Naive B cell (primary cell): ENCODE data around the gene ETV3. TPM values are rescaled to one million over a fixed set of nuclear protein-coding genes. Genes with fewer than 3 reads are reported as not detected.
"Not testable (repeated sequence)": the region's sequence is repeated elsewhere in the genome, so short reads cannot be mapped to it uniquely, and the experiment has no call there.

Experiments
- ATAC-seq, 2 donors: fragments of 150-1000 bp; cut with Tn5 transposase; 2 replicates each; pipeline ENCODE4 v1.10.0; 2021; ENCODE audit warnings: low read depth in 2 of 2, mild to moderate bottlenecking in 2 of 2, moderate library complexity in 2 of 2
- DNase-seq: peaks from one replicate; pipeline ENCODE4 v3.0.0; 2022
- H3K27ac Mint-ChIP-seq, 6 donors: one replicate each; pipeline ENCODE4 v1.8.0; 2020 to 2022; ENCODE audit warnings: mild to moderate bottlenecking in 6 of 6, mixed read lengths in 6 of 6, moderate library complexity in 5 of 6, inconsistent platforms in 2 of 6
- H3K27me3 Mint-ChIP-seq, 3 donors: one replicate each; pipeline ENCODE4 v1.8.0; 2021 to 2022; ENCODE audit warnings: mixed read lengths in 3 of 3, mild to moderate bottlenecking in 1 of 3
- H3K36me3 Mint-ChIP-seq, 2 donors: one replicate each; pipeline ENCODE4 v1.8.0; 2020 to 2022; ENCODE audit warnings: mixed read lengths in 2 of 2, inconsistent platforms in 1 of 2, mild to moderate bottlenecking in 1 of 2
- H3K4me1 Mint-ChIP-seq, 3 donors: one replicate each; pipeline ENCODE4 v1.8.0; 2020 to 2022; ENCODE audit warnings: mixed read lengths in 3 of 3, inconsistent platforms in 1 of 3, mild to moderate bottlenecking in 1 of 3, moderate library complexity in 1 of 3
- H3K4me3 Mint-ChIP-seq, 8 donors: one replicate each; pipeline ENCODE4 v1.8.0; 2020 to 2022; ENCODE audit warnings: mild to moderate bottlenecking in 8 of 8, mixed read lengths in 8 of 8, moderate library complexity in 8 of 8, inconsistent platforms in 2 of 8
- H3K9me3 Mint-ChIP-seq, 7 donors: one replicate each; pipeline ENCODE4 v1.8.0; 2020 to 2022; ENCODE audit warnings: mixed read lengths in 7 of 7, mild to moderate bottlenecking in 5 of 7, inconsistent platforms in 2 of 7, moderate library complexity in 1 of 7
- polyA plus RNA-seq, 6 donors: library from polyadenylated mRNA; unstranded; fragments of 300-500 nt; fragmentation: Illumina TruSeq; gene quantifications; one replicate each; pipeline ENCODE4 v1.2.3, GENCODE V29; 2021; ENCODE audit warnings: low read depth in 6 of 6

The ETV3 gene
- polyA plus RNA-seq, 6 donors from 2014 or later: 2.3 to 14.5 (median 12.3) TPM

GRCh38 chr1:157101149-157101548 lies 37.0 kb downstream of the ETV3 start:
- Mint-ChIP-seq H3K4me1 (peaks cover 2 to 5% (median 2%) of the 10 kb centered on the region in 3 donors), H3K27ac (peak overlapping the region in 1 of 6 donors; percentile 85)

GRCh38 chr1:157099633-157100009 lies 38.6 kb downstream of the ETV3 start, which contains the start of gene ETV3L:
TSS of gene ETV3L (minus strand) at chr1:157099808. CDS start at chr1:157099523, 285 bp downstream.
- H3K27me3 Mint-ChIP-seq: peaks cover 21 to 31% (median 26%) of the 10 kb centered on the region in 3 donors
- peaks cover 0 to 5% (median 0%) of the 10 kb centered on the region in 3 donors for H3K4me1 Mint-ChIP-seq
- H3K4me3 Mint-ChIP-seq: peak within 1 kb of the TSS in 2 of 8 donors; percentile 36 to 63
- no peak for ATAC-seq
- peak within 1 kb of the TSS in 1 of 6 donors; percentile 33 for H3K27ac Mint-ChIP-seq
- no peaks in the 10 kb centered on the region for H3K9me3 Mint-ChIP-seq
- no peaks in the 10 kb centered on the region for H3K36me3 Mint-ChIP-seq
- no peak for DNase-seq

More at GRCh38 chr1:157101149-157101548, 37.0 kb downstream of the ETV3 start:
- no peaks in the 10 kb centered on the region for H3K36me3 Mint-ChIP-seq
- H3K4me3 Mint-ChIP-seq: peak overlapping the region in 1 of 8 donors; percentile 59
- DNase-seq (no peak), ATAC-seq (no peak)
- H3K9me3 Mint-ChIP-seq: no peaks in the 10 kb centered on the region
- peaks cover 23 to 45% (median 29%) of the 10 kb centered on the region in 3 donors for H3K27me3 Mint-ChIP-seq

- Mint-ChIP-seq H3K4me3 (peak overlapping the region in 1 of 8 donors; percentile 63), H3K27me3 (peaks cover 19 to 26% (median 26%) of the 10 kb centered on the region in 3 donors)
- not testable (repeated sequence) for DNase-seq, H3K27ac Mint-ChIP-seq, ATAC-seq, H3K9me3 Mint-ChIP-seq, H3K36me3 Mint-ChIP-seq, H3K4me1 Mint-ChIP-seq
Observed at GRCh38 chr1:157098987-157099632, 39.1 kb downstream of the ETV3 start.

GRCh38 chr1:157098519-157098918 lies 39.7 kb downstream of the ETV3 start:
- no peaks in the 10 kb centered on the region for H3K9me3 Mint-ChIP-seq
- ATAC-seq (no peak), DNase-seq (no peak)

GRCh38 chr1:157097692-157098091 lies 40.5 kb downstream of the ETV3 start:
- DNase-seq: no peak
- Mint-ChIP-seq H3K4me3 (no peak overlapping the region), H3K27ac (peak overlapping the region in 1 of 6 donors; percentile 16), H3K36me3 (no peaks in the 10 kb centered on the region), H3K4me1 (peaks cover 0 to 5% (median 0%) of the 10 kb centered on the region in 3 donors), H3K9me3 (no peaks in the 10 kb centered on the region), H3K27me3 (peaks cover 7 to 26% (median 17%) of the 10 kb centered on the region in 3 donors)
- no peak for ATAC-seq

More at GRCh38 chr1:157098519-157098918, 39.7 kb downstream of the ETV3 start:
- H3K4me1 Mint-ChIP-seq: peaks cover 0 to 5% (median 0%) of the 10 kb centered on the region in 3 donors
- H3K27ac Mint-ChIP-seq: peak overlapping the region in 1 of 6 donors; percentile 33
- peaks cover 13 to 26% (median 24%) of the 10 kb centered on the region in 3 donors for H3K27me3 Mint-ChIP-seq
- H3K4me3 Mint-ChIP-seq: no peak overlapping the region
- no peaks in the 10 kb centered on the region for H3K36me3 Mint-ChIP-seq

GRCh38 chr1:157096881-157097280 lies 41.3 kb downstream of the ETV3 start:
- H3K27ac Mint-ChIP-seq: no peak overlapping the region
- peaks cover 3 to 19% (median 11%) of the 10 kb centered on the region in 3 donors for H3K27me3 Mint-ChIP-seq
- ATAC-seq (no peak), DNase-seq (no peak)
- no peak overlapping the region for H3K4me3 Mint-ChIP-seq
- H3K36me3 Mint-ChIP-seq: no peaks in the 10 kb centered on the region
- H3K4me1 Mint-ChIP-seq: peaks cover 0 to 5% (median 0%) of the 10 kb centered on the region in 3 donors
- H3K9me3 Mint-ChIP-seq: no peaks in the 10 kb centered on the region

- peaks cover 0 to 5% (median 0%) of the 10 kb centered on the region in 3 donors for H3K4me1 Mint-ChIP-seq
- DNase-seq: no peak
- H3K27ac Mint-ChIP-seq: no peak overlapping the region
- H3K4me3 Mint-ChIP-seq: no peak overlapping the region
- H3K27me3 Mint-ChIP-seq: peaks cover 3 to 19% (median 14%) of the 10 kb centered on the region in 3 donors
- no peaks in the 10 kb centered on the region for H3K36me3 Mint-ChIP-seq
- H3K9me3 Mint-ChIP-seq: no peaks in the 10 kb centered on the region
- no peak for ATAC-seq
Observed at GRCh38 chr1:157095551-157095950, 42.6 kb downstream of the ETV3 start.

GRCh38 chr1:157095091-157095490 lies 43.1 kb downstream of the ETV3 start:
- no peak for DNase-seq
- no peak for ATAC-seq
- Mint-ChIP-seq H3K27me3 (peaks cover 5 to 19% (median 18%) of the 10 kb centered on the region in 3 donors), H3K9me3 (no peaks in the 10 kb centered on the region), H3K4me1 (peaks cover 0 to 5% (median 2%) of the 10 kb centered on the region in 3 donors), H3K36me3 (no peaks in the 10 kb centered on the region), H3K4me3 (no peak overlapping the region), H3K27ac (no peak overlapping the region)

- Mint-ChIP-seq H3K36me3 (no peaks in the 10 kb centered on the region), H3K9me3 (no peaks in the 10 kb centered on the region), H3K27ac (peak overlapping the region in 1 of 6 donors; percentile 56), H3K4me1 (peaks cover 0 to 5% (median 0%) of the 10 kb centered on the region in 3 donors), H3K27me3 (peaks cover 8 to 22% (median 16%) of the 10 kb centered on the region in 3 donors), H3K4me3 (no peak overlapping the region)
- DNase-seq (no peak), ATAC-seq (no peak)
Observed at GRCh38 chr1:157092831-157093230, 45.4 kb downstream of the ETV3 start.

GRCh38 chr1:157091668-157092273 lies 46.4 kb downstream of the ETV3 start:
- ATAC-seq: no peak

GRCh38 chr1:157091186-157091585 lies 47.0 kb downstream of the ETV3 start:
- no peaks in the 10 kb centered on the region for H3K36me3 Mint-ChIP-seq
- peaks cover 5 to 17% (median 6%) of the 10 kb centered on the region in 3 donors for H3K27me3 Mint-ChIP-seq
- H3K4me3 Mint-ChIP-seq: no peak overlapping the region
- ATAC-seq (no peak), DNase-seq (no peak)
- peaks cover 0 to 5% (median 0%) of the 10 kb centered on the region in 3 donors for H3K4me1 Mint-ChIP-seq
- H3K9me3 Mint-ChIP-seq: no peaks in the 10 kb centered on the region
- no peak overlapping the region for H3K27ac Mint-ChIP-seq

More at GRCh38 chr1:157091668-157092273, 46.4 kb downstream of the ETV3 start:
- H3K27ac Mint-ChIP-seq: peak overlapping the region in 1 of 6 donors; percentile 50
- H3K4me3 Mint-ChIP-seq: no peak overlapping the region
- no peaks in the 10 kb centered on the region for H3K9me3 Mint-ChIP-seq
- DNase-seq: no peak
- peaks cover 5 to 17% (median 9%) of the 10 kb centered on the region in 3 donors for H3K27me3 Mint-ChIP-seq
- H3K36me3 Mint-ChIP-seq: no peaks in the 10 kb centered on the region
- H3K4me1 Mint-ChIP-seq: peaks cover 0 to 5% (median 0%) of the 10 kb centered on the region in 3 donors

- DNase-seq (no peak), ATAC-seq (no peak)
- Mint-ChIP-seq H3K4me1 (peaks cover 0 to 5% (median 0%) of the 10 kb centered on the region in 3 donors), H3K4me3 (no peak overlapping the region), H3K9me3 (no peaks in the 10 kb centered on the region), H3K36me3 (no peaks in the 10 kb centered on the region), H3K27me3 (peaks cover 2 to 17% (median 5%) of the 10 kb centered on the region in 3 donors), H3K27ac (peak overlapping the region in 1 of 6 donors; percentile 78)
Observed at GRCh38 chr1:157090771-157091170, 47.4 kb downstream of the ETV3 start.

GRCh38 chr1:157090196-157090647 lies 48.0 kb downstream of the ETV3 start:
- Mint-ChIP-seq H3K4me3 (no peak overlapping the region), H3K9me3 (no peaks in the 10 kb centered on the region), H3K27me3 (peaks cover 0 to 17% (median 5%) of the 10 kb centered on the region in 3 donors), H3K4me1 (peaks cover 0 to 5% (median 0%) of the 10 kb centered on the region in 3 donors), H3K27ac (peak overlapping the region in 1 of 6 donors; percentile 78), H3K36me3 (no peaks in the 10 kb centered on the region)
- peak; percentile 66 for DNase-seq
- peak; percentile 63 to 82 for ATAC-seq
